RWPE1 (cell line): Measurements from ENCODE around the gene CPT2.

Source experiments
- CTCF ChIA-PET: fragments of 350-600 bp; sonication (Branson Sonifier 250); formaldehyde crosslinking; extraction: SDS; loops from one replicate; lab custom pipeline; 2021; lab: Yijun Ruan, JAX
- POLR2A ChIA-PET: fragments of 400-600 bp; formaldehyde crosslinking; extraction: SDS; loops from one replicate; lab custom pipeline; 2020; ENCODE audit warnings: antibody characterized with exemption; ENCODE audit not compliant: low non-redundant PET; lab: Yijun Ruan, JAX
- DNase-seq: peaks from one replicate; pipeline ENCODE4 v3.0.0; 2012; ENCODE audit warnings: low spot score
- H3K27ac ChIP-seq: fragments of 450-650 bp; 2 replicates; pipeline ENCODE4 v1.5.1; 2017
- TF ChIP-seq, protein P1 (sequence below): fragments of 450-650 bp; conservative IDR thresholded peaks from 2 replicates; pipeline ENCODE4 v1.5.1; 2017; ENCODE audit warnings: low read depth, mild to moderate bottlenecking

Gene CPT2

DNA sequence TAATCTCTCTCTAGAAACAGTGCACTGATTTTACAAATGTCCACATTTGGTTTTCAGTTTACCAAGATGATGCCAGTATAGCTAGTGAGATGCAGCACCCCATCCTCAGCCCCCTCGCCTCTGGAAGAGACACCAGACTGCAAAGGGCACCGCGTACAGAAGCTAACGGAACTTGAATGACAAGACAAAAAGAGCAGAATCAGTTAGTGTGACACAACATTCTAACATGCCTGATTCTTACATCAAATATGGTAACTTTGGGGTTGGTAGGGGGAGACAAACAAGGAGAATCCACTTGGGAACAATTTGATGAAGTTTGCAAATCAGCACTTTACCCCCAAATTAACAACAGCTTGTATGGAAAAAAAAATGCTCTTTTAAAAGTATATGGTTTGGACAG is 45.8 kb downstream of the CPT2 start:
- CTCF ChIA-PET, result interaction anchor here (0.7 kb wide), 1 partner anchor 179 kb away, joined by 3 read pairs; no protein-coding TSS in a partner anchor
- H3K27ac ChIP-seq, result no peak overlapping the region
- POLR2A ChIA-PET, result no interaction called here
- DNase-seq, result no peak
- TF ChIP-seq, protein P1, sequence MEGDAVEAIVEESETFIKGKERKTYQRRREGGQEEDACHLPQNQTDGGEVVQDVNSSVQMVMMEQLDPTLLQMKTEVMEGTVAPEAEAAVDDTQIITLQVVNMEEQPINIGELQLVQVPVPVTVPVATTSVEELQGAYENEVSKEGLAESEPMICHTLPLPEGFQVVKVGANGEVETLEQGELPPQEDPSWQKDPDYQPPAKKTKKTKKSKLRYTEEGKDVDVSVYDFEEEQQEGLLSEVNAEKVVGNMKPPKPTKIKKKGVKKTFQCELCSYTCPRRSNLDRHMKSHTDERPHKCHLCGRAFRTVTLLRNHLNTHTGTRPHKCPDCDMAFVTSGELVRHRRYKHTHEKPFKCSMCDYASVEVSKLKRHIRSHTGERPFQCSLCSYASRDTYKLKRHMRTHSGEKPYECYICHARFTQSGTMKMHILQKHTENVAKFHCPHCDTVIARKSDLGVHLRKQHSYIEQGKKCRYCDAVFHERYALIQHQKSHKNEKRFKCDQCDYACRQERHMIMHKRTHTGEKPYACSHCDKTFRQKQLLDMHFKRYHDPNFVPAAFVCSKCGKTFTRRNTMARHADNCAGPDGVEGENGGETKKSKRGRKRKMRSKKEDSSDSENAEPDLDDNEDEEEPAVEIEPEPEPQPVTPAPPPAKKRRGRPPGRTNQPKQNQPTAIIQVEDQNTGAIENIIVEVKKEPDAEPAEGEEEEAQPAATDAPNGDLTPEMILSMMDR, result no peak

DNA sequence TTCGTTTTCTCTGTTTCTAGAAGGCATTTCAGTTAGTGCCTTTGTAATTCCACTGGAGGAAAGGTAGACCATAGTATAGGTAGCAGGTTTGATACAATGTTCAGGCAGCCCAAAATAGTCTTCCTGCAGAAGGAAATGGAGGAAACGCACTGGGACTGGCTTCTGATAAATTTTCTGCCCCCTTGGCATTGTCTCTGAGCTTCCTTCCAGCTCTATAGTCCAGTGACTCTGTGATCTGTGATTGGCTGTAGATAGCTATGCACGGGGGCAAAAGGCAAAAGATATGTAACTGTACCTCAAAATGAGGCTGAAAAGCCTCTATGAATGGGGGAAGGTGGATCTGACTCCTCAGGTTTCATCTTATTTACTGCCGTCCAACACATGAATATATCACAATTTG is 47.5 kb downstream of the CPT2 start:
- no peak for DNase-seq
- CTCF ChIA-PET, result interaction anchor here (0.6 kb wide), 1 partner anchor 458 kb away, joined by 3 read pairs; no protein-coding TSS in a partner anchor
- no peak overlapping the region for H3K27ac ChIP-seq
- POLR2A ChIA-PET, result no interaction called here
- TF ChIP-seq, protein P1, result no peak

DNA sequence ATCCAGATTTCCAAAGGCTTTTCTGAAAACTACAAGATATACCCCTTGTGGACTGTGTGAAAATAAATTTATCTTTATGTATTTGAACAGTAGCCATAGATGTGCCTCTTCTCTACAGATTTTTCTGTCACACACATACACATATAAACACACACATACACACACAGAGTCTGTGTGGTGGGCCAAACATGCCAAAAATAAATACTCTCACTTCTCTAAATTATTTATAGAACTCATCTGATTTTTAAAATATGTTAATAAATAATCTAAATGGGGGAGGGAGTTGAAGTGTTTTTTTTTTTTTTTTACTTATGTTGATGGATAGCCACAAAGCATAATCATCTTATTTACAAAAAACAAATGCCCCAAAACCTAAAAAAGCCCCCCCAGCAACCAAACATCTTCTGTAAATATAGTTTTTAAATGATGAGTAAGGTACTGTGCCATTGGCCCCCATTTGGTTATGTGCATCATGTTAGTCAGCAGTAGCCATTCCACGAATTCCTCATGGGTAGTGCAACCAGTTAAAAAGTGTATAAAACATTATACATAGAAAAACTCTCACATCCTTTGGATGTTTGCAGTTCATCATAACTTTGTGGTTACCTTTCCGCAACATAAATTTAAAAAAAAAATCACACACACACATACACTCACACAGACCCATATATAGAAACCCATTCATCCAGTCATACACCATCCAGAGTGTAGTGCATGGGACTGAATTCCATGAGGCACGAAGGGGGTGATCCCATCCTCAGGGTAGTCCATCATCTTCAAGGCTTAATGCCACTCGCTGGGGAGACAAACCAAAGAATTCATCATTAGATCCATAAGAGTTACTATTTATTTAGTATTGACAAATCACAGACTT is 49.9 kb downstream of the CPT2 start:
- ChIA-PET POLR2A (no interaction called here), CTCF (no interaction called here)
- no peak for DNase-seq
- TF ChIP-seq, protein P1, result no peak
- no peak overlapping the region for H3K27ac ChIP-seq

GRCh38 chr1:53249706-53250105 is 53.1 kb downstream of the CPT2 start:
- POLR2A ChIA-PET, result no interaction called here
- no peak for DNase-seq
- TF ChIP-seq, protein P1, result no peak
- CTCF ChIA-PET, result no interaction called here
- no peak overlapping the region for H3K27ac ChIP-seq

DNA sequence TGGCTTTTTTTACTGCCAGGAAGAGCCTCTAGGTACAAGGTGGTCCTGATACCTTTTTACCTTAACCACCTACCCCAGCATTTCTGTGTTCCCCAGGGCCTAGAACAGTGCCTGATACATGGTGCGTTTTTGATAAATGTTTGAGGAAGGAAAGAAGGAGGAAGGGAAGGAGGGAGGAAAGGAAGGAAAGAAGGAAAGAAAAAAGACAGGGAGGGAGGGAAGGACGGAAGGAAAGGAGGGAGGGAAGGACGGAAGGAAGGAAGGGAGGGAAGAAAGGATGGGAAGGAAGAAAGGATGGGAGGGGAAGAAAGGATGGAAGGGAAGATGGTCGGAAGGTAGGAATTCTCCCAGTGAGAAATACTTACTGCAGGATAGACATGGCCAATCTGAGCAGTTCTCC is 53.7 kb downstream of the CPT2 start:
- POLR2A ChIA-PET, result no interaction called here
- CTCF ChIA-PET, result no interaction called here
- TF ChIP-seq, protein P1, result no peak
- no peak for DNase-seq
- no peak overlapping the region for H3K27ac ChIP-seq

DNA sequence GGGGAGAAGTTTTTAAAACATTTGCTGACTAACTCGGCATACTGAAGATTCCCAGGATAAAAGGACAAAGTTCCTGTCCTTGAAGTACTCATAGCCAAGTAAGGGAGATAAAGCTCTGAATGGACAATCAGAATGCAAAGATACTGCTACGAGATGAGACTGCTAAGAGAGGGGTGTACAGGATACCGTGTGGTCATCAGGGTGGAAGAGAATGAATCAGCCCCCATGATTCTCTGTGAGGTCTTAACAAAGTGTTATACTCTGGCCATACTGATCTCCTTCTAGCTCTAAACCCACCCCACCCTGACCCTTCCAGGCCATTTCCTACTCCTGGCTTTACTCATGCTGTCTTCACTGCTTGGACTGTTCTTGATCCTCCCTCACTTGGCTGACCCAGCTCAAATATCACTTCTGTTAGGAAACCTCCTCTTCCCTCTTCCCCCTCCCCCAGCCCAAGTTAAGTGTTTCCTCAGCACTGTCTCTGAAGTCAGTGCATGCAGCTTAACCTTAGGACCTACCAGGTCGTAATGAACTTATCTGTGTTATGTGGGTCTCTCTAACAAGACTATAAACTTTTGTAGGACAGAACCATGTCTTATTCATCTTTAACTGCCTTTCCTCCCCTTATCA is 57.5 kb downstream of the CPT2 start:
- POLR2A ChIA-PET, result no interaction called here
- no peak for DNase-seq
- CTCF ChIA-PET, result interaction anchor here (0.6 kb wide), 1 partner anchor 531 kb away, joined by 3 read pairs; no protein-coding TSS in a partner anchor
- H3K27ac ChIP-seq, result no peak overlapping the region
- TF ChIP-seq, protein P1, result no peak
